ENCODE measurements around the gene HS3ST5. TPM values are rescaled to one million over a fixed set of nuclear protein-coding genes. Genes with fewer than 3 reads are reported as not detected.
"Not testable (repeated sequence)": the region's sequence is repeated elsewhere in the genome, so short reads cannot be mapped to it uniquely, and the experiment has no call there.

Gene HS3ST5
- total RNA-seq, 1 donor from 2014 or later: not detected

DNA sequence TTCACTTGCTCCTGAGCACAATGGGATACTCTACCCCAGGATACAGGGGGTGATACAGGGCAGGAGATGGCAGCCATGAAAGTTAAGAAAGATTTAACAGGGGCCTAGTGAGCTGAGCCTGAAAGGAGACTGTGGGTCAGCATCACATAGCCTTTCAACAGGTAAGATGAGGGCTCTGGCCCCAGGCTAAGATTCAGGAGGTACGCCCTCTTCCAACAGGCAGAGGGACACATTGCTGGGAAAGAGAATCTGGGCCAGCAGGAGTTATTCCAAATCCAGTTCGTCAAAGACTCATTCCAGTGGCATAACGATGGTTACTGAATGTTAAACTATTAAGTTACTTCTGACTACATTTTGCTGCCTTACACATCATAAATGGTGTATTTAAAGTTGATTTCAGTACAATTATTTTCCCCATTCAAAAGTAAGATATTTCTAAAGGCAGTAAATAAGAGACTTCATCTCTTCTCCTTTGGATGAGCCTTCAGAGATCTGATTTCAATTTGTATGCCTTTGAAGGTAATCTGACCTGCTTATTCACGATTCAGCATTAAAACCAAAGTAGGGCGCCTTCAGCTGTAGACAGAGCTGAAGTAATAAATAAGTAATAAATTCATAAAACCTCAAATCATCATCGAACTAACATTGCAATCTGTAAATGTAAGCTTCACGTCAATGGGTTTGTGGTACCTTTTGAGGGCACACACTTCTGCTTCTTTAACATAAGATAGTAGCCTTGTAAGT, 62.4 kb downstream of the HS3ST5 start:
- DNase-seq (ENCODE audit: low spot score): no peak

DNA sequence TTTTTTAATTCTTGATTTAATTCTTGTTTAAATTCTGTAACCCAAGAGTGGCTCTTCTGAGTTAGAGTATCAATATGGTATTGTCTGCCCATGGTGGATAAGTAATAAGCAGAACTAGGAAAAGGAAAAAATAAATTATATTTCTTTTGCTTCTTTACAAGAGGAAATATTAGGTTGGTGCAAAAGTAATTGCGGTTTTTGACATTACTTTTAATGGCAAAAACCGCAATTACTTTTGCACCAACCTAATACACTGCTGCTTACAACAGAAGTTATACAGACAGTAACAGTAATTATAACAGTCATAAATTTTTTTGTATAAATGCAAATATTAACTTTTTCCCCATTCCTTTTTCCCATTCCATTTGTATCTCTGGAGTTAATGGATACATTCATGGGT, 65.6 kb downstream of the HS3ST5 start:
- no peak for DNase-seq (ENCODE audit: low spot score)

DNA sequence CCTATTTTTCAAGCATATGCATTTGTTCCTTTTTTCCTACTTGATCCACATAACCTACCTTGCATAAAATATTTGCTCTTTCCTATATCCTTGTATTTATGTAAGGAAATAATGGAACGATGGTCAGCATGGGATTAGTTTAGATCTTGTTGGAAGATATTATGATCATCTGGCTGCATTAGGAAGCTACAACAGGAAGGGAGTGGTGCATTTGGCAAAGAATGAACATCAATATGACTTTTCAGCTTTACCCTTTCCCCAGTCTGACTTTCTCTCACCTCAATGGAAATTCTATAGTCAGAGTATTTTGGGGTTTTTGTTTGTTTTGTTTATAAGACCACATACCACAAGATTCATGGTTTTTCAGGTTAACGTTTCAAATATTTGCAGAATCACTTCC, 66.0 kb downstream of the HS3ST5 start:
- DNase-seq (ENCODE audit: low spot score): no peak

DNA sequence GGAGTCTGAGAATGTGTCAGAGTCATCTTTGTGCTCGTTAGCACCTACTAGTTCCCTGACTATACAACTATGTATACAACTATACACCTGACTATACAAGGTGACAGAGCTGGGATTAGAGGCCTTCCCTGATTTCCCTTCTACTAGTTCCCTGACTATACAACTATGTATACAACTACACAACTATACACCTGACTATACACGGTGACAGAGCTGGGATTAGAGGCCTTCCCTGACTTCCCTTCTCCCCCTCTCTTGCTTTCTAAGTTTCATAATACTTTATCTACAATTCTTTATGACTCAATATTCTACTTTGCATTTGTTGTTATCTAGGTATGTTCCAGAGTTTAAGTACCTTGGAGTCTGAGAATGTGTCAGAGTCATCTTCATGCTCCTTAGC, 68.0 kb downstream of the HS3ST5 start:
- no peak for DNase-seq (ENCODE audit: low spot score)

DNA sequence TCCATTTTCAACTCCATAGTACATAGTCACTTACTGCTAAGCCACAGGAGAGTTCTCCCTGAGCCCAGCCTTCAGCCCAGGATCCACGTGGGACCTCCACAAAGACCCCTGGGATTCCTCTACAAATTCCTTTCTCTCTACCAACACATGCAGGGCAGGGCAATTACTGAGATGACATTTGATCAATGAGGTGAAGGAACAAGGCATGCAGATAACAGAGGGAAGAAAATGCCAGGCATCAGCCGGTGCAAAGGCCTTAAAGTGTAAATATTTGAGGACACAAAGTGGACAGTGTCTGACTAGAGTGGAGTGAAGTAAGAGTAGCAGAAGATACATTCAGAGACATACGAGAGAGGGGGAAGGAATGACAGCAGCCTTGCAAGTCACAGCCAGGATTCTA, 70.2 kb downstream of the HS3ST5 start:
- DNase-seq (ENCODE audit: low spot score): no peak

DNA sequence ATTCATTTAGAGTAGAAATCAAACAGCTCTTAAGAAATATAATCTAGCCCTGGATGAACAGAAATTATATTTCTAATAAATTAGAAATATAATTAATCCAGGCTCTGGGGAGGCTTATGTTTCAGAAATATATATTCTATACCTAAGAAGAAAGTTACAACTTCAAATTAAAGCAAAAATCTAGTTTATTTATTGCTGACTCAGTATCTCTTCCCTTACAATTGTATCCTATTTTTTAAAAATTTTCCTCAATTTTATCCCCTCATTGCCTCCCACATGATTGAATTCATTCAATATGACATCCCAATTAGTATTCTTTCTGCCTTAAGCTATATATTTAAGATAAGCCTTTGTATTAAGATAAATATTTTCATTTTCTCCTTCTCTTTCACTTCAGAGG, 71.4 kb downstream of the HS3ST5 start:
- no peak for DNase-seq (ENCODE audit: low spot score)

DNA sequence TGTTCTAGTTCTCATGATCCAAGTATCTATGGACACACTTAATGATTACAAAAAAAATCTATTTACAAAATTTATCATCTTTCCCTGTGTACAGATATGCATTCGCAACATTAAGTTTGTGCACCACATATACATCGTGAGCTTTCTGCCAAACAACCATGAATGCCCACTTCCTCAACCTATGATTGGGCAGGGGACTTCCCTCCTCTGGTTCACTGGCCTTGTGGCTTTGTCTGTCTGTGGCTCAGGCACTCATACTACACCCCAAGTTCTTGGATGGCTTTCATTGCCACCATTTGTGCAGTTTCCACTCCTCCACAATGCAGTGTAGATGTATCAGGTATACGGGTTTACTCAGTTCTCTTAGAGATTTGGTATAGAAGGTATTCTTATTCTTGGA, 74.9 kb downstream of the HS3ST5 start:
- no peak for DNase-seq (ENCODE audit: low spot score)

DNA sequence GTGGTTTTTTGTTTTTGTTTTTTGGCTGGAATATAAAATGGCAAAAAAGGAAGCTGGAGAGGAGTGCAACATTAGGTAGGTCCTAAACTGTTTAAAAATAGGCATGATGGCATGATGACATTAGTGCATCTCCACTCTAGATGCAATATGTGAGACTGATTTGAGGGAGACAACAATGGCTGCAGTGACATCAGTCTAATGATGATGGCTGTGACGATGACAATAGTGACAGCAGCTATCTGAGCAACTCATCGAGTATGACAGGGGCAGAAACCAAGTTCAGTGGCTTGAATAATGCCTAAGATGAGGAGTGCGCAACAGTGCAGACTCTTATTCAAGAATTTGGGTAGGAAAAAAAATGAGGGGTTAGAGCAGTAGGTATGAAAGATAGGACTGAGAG, 82.0 kb downstream of the HS3ST5 start:
- no peak for DNase-seq (ENCODE audit: low spot score)

DNA sequence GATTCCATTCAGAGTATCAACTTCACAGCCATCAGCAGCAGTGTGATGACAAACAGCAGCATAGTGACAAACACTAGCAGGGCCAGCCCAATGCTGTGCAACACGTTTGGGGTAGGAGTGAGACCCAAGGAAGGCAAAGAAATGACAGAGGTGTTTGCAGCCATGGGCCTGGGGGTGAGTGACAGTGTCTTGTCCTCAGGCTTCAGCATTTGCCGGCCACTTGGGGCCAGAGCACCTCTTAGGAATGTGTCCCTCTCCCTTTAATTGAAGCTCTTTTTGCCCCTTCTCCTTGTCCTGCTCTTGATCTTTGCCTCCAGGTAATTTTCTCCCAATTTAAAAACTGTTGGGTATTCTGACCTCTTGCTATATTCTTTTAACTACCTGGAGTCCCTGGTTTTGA, 84.4 kb downstream of the HS3ST5 start:
- no peak for DNase-seq (ENCODE audit: low spot score)

DNA sequence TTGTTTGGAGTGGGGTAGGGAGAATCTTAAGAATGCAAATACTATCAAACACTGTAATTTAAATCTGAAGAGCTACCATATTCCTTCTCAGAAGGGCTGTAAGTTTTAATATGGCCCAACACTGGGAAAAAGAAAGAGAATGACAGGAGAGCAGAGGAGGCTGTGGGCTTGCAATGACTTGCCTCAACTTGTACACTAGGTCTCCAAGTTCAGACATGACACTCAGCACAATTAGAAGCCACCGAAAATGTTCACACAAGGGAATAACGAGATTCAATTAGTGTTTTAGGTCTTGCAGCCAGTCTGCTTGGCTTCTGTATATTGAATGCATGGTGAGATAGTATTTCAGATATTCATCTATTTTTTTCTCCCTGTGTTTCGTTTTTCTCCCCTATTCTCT, 89.4 kb downstream of the HS3ST5 start:
- no peak for DNase-seq (ENCODE audit: low spot score)

DNA sequence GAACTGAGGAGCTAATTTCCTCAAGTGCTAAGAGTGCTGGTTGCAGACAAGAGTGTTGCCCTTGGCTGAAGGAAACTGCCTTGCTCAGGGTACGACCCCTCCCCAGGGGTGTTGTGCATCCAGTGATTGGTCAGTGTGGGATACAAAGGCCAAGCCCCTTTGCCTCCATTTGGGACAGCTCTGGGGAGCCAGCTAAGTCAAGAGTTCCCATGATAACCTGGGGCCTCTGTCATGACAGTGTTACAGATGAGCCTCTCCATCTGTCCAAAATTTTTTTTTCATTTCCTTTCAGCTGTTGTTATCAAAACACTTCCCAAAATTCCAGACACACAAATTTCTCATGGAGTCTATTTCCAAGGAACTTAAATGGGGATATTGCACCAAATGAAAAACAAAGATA, 93.3 kb downstream of the HS3ST5 start:
- no peak for DNase-seq (ENCODE audit: low spot score)

DNA sequence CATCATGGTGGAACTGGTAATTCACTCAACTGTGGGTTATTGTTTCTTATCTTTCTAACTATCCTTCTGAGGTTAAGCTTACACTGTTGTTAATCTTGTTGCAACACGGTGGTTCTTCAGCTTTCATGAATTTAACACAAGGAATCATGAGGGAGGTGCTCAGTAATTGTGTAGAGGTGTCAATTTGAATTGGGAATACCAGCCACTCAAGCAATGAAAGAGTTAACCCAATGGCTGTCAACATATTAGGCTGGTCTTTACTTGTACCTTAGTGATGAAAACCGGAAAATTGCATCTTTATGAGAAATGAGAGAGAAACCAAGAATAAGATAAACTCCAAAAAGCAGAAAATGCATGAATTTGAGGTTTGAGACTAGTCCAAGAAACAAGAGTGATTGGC, 95.7 kb downstream of the HS3ST5 start:
- no peak for DNase-seq (ENCODE audit: low spot score)

DNA sequence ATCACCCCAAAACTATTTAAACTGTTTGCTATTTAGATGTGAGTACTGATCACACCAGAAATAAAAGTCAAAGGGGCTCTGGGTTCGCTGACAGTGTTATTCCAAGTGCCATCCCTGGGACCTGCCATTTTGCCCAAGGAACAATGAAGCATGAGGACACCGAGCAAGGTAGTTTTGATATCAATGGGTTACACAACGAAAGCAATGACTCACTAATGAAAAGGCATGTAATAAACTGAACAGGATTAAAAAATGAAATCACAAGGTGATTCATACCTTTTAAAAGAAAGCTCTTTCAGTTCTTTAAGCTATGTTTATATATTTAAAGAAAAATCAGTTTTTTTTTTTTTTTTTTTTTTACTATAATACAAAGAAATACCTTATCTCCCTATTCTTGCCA, 102.0 kb downstream of the HS3ST5 start:
- DNase-seq (ENCODE audit: low spot score): no peak

DNA sequence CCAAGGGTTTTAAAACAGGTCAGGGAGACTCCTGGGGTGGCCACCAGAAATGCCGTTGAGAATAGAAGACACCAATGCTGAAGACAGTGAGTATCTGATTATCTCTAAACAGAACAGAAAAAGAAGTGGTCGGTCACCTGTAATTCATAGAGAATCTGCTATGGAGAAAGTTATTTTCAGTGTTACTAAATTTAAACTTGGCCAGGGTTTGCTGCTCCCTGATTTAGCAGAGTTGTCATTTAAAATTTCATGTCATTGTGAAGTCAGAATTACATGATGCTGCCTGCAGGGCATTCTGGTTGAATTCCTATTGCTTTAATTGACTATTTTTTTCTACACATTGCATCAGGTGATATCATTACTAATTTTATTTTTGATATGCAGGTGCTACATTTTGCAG, 114.1 kb downstream of the HS3ST5 start:
- no peak for DNase-seq (ENCODE audit: low spot score)

DNA sequence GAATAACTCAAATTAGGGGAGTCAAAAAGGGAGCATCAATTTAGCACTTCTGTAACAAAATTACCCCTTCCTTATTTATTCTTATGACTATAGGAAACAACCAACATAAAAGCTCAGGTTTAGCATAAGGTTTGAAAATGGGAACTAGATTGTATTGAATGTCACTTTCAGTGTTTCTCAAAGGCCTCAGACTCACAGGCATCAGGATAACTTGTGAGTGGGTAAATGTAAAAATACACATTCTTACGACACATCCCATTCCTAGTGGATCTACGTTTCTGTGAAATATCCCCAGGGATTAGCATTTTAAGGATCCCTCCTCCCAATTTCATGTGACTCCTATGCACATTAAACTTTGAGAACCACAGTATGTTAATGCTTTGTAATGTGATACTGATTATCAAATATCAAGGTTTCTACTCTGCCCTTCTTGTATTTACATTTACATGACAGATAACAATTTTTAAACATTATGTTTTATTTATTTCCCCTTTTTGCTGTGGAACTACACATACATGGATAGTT, 114.8 kb downstream of the HS3ST5 start:
- DNase-seq (ENCODE audit: low spot score): no peak

DNA sequence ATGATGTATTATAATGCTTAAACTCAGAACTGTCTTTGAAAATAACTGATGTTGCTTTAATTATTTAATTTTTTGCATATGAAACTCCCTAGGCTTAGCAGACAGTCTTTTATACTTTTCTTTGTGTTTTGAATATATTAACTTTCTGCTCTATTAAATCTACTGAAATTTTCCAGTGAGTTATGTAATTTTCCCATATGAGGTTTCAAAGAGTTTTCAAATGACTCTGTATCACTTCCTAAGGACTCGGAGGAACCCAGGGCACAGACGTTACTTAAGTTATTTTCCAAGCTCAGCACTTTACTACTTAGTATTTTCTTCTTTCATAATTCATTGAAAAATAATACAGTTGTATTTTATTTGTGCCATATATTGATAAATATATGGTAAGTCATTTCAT, 122.6 kb downstream of the HS3ST5 start:
- no peak for DNase-seq (ENCODE audit: low spot score)

DNA sequence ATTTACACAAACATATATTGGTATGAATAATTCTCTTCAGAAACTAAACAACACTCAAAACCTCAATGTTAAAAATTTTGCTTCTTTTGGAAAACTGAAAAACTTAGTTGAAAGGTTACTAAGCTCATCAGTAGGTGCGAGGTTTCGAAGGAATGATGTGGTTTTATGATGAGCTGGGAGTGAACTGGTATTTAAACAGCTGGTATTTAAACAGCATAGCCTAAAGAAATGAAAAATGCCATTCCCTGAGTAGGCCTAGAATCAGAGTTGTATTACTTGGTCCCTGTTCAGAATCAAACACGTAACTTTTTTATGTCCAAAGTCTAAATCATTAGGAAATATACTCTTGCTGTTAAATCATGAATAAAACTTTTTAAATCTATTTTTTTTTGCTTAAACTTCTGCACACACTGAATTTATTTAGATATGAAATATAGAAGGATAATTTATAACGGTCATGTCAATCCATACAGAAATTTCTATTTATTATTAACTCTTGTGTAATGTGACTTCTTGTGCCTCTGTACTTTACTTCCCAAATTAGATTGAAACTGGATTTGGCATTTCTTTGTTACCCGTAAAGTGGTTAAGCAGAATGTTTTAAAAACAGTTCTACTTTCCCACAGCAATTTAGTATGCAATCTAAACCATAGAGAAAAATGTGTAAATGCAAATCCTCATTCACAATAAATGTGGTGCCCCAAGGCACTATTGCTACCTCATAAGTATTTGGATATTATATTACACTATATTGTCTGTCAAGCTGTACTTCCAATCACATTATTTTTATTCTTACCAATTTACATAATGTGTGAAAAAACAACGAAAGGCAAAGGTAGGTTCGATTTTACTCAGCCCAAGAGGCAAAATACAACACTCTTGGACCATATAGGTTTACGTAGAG, 124.1 kb downstream of the HS3ST5 start:
- no peak for DNase-seq (ENCODE audit: low spot score)

DNA sequence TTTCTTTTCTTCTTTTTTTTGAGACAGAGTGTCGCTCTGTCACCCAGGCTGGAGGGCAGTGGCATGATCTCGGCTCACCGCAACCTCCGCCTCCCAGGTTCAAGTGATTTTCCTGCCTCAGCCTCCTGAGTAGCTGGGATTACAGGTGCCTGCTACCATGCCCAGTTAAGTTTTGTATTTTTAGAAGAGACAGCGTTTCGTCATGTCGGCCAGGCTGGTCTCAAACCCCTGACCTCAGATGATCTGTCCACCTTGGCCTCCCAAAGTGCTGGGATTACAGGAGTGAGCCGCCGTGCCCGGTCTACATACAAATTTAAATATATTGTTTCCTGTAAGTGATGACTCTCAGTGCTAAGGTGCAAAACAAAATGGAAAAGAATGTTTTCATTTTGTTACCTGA, 124.8 kb downstream of the HS3ST5 start:
- DNase-seq (ENCODE audit: low spot score): not testable (repeated sequence)

DNA sequence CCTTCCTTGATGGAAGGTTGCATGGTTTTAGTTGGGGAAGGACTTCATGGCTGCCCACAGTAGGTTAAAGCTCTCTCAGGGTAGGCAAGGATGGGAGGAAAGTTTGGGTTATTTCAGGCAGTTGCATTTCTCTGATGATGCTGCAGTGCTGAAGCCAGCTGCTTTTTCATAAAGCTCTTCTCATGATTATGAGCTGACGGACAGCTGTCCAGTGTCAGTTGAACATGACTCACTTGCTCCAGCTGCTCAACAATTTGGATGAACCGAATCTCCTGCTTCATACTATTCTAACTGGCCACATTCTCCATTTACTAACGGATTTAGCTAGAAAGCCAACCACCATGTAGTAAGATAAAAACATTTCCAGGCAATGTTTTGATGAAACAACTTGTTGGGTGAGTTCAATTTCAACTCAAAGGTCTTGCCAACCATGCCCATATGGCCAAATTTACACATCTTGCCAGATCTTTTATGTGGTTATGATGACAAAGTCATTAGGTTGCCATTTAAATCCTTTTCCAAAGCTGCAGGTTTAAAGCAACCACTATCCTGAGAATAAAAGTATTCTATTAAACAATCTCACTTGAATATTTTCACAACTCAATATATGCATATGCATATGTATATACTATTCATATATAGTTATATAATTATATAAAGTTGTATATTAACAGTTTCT, 125.9 kb downstream of the HS3ST5 start:
- no peak for DNase-seq (ENCODE audit: low spot score)

DNA sequence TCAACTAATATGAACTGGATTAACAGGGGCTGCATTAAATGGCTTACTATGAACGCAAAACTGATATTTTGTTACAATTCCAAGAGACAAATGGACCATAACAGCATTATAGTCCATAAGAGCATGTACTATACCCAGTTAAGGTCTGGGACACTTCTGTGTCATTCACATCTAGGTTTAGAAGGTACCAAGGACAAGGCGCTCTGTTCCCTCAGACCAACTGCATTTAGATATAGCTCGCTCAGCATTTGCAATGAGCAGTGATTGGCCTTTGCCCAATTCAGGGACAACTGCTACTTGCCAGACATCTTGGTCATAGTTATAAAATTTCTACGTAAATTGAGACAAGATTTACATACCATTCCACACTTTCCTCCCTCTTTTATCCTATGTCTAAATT, 132.4 kb downstream of the HS3ST5 start:
- DNase-seq (ENCODE audit: low spot score): no peak

DNA sequence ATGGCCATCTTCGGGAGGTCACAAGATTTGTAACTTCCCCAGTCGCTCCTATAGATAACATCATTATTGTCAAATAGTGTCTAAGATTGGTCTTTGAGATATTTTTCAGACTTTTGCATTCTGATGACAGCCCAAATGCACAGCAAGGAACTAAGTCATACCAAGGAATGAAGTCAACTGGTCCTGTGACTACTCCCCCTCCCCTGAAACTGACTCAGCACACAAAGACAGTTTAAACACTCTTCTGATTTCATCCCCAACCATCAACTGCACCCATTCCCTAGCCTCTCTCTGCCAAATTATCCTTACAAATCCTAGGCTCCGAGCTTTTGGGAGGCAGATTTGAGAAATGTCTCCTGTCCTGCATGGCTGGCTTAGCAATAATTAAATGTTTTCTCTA, 139.4 kb downstream of the HS3ST5 start:
- no peak for DNase-seq (ENCODE audit: low spot score)

DNA sequence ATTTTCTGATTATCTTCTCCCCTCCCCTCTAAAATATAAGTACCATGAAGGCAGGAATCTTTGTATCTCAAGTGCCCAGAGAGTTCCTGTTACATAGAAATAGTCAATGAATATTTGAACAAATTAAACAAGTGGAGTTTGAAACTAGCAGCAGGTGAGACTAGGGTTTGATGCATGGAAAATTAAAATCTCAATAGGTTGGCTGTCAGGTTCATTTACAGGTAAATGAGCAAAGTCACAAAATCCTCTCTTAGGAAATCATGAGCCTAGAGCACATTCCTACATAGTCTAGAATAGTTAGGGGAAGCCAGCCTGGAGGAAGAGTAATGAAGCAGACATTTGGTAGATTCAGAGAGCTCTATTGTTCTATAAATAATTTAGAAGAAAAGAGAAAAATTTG, 140.4 kb downstream of the HS3ST5 start:
- no peak for DNase-seq (ENCODE audit: low spot score)

All from mesenteric fat pad (tissue), 1 donor.